Adipocyte (in vitro differentiated cells): ENCODE results near the gene ZBTB1.
A peak's percentile ranks its signal among the peaks of the same experiment; 100 is the strongest.

ENCODE experiments used
- DNase-seq: peaks from one replicate; pipeline ENCODE4 v3.0.0-alpha.2; 2015; ENCODE audit warnings: low read depth
- H3K27me3 ChIP-seq: replicated peaks from 2 replicates; pipeline ENCODE4 v1.7.0; 2013; ENCODE audit warnings: mild to moderate bottlenecking, low read length, moderate library complexity; ENCODE audit not compliant: control insufficient read depth, insufficient read depth
- H3K36me3 ChIP-seq: 2 replicates; pipeline ENCODE4 v1.7.0; 2013; ENCODE audit warnings: low read length, mild to moderate bottlenecking, moderate library complexity; ENCODE audit not compliant: control insufficient read depth, insufficient read depth, severe bottlenecking
- H3K4me1 ChIP-seq: 2 replicates; pipeline ENCODE4 v1.7.0; 2013; ENCODE audit warnings: mild to moderate bottlenecking, low read length, moderate library complexity; ENCODE audit not compliant: control insufficient read depth, insufficient read depth
- H3K4me3 ChIP-seq: 2 replicates; pipeline ENCODE4 v1.7.0; 2013; ENCODE audit warnings: mild to moderate bottlenecking, low read length, moderate library complexity
- H3K9ac ChIP-seq: 2 replicates; pipeline ENCODE4 v1.7.0; 2013; ENCODE audit warnings: mild to moderate bottlenecking, low read length, moderate library complexity
- H3K9me3 ChIP-seq: 2 replicates; pipeline ENCODE4 v1.7.0; 2013; ENCODE audit warnings: mild to moderate bottlenecking, low read length, moderate library complexity; ENCODE audit not compliant: control insufficient read depth

The ZBTB1 gene

GRCh38 chr14:64500088-64500487 is 4.5 kb upstream of the ZBTB1 start:
- H3K9me3 ChIP-seq = no peaks in the 10 kb centered on the region
- H3K27me3 ChIP-seq = no peaks in the 10 kb centered on the region
- peaks cover 13% of the 10 kb centered on the region for H3K36me3 ChIP-seq
- H3K4me3 ChIP-seq = peak overlapping the region; percentile 46
- peak; percentile 65 for DNase-seq
- peaks cover 34% of the 10 kb centered on the region for H3K4me1 ChIP-seq
- peak overlapping the region; percentile 96 for H3K9ac ChIP-seq

GRCh38 chr14:64501411-64502171 is 3.0 kb upstream of the ZBTB1 start:
- Histone ChIP-seq H3K9me3 (no peaks in the 10 kb centered on the region), H3K4me1 (peaks cover 37% of the 10 kb centered on the region), H3K4me3 (peak overlapping the region; percentile 92), H3K27me3 (no peaks in the 10 kb centered on the region), H3K9ac (peak overlapping the region; percentile 96), H3K36me3 (peaks cover 9% of the 10 kb centered on the region)
- DNase-seq = peak; percentile 65

- Histone ChIP-seq H3K4me3 (peak overlapping the region; percentile 92), H3K9me3 (no peaks in the 10 kb centered on the region), H3K9ac (peak overlapping the region; percentile 96), H3K4me1 (peaks cover 45% of the 10 kb centered on the region), H3K27me3 (no peaks in the 10 kb centered on the region), H3K36me3 (peaks cover 9% of the 10 kb centered on the region)
- DNase-seq = no peak
Observed at GRCh38 chr14:64502456-64502855, 2.1 kb upstream of the ZBTB1 start.

GRCh38 chr14:64502887-64503433 is 1.6 kb upstream of the ZBTB1 start:
- Histone ChIP-seq H3K27me3 (no peaks in the 10 kb centered on the region), H3K36me3 (peaks cover 4% of the 10 kb centered on the region), H3K4me1 (peaks cover 50% of the 10 kb centered on the region), H3K9ac (peak overlapping the region; percentile 96), H3K9me3 (no peaks in the 10 kb centered on the region), H3K4me3 (peak overlapping the region; percentile 92)
- peak; percentile 52 for DNase-seq

GRCh38 chr14:64503434-64504309 is 898 bp upstream of the ZBTB1 start, which contains the start of gene ZBTB25:
TSS of gene ZBTB25 (minus strand) at chr14:64503838. CDS start at chr14:64490533, 13,305 bp downstream.
- H3K4me1 ChIP-seq = peaks cover 57% of the 10 kb centered on the region
- DNase-seq = peak; percentile 98
- peak within 1 kb of the TSS; percentile 92 for H3K4me3 ChIP-seq
- H3K36me3 ChIP-seq = peaks cover 3% of the 10 kb centered on the region
- no peaks in the 10 kb centered on the region for H3K27me3 ChIP-seq
- no peaks in the 10 kb centered on the region for H3K9me3 ChIP-seq
- H3K9ac ChIP-seq = peak within 1 kb of the TSS; percentile 96

- Histone ChIP-seq H3K4me1 (peaks cover 61% of the 10 kb centered on the region), H3K9ac (peak overlapping the region; percentile 96), H3K9me3 (no peaks in the 10 kb centered on the region), H3K36me3 (no peaks in the 10 kb centered on the region), H3K27me3 (no peaks in the 10 kb centered on the region), H3K4me3 (peak overlapping the region; percentile 92)
- DNase-seq = peak; percentile 96
Observed at GRCh38 chr14:64504897-64505794, 576 bp downstream of the ZBTB1 start.

GRCh38 chr14:64506721-64507120 is 2.2 kb downstream of the ZBTB1 start:
- H3K4me1 ChIP-seq = peaks cover 60% of the 10 kb centered on the region
- peaks cover 3% of the 10 kb centered on the region for H3K36me3 ChIP-seq
- H3K9me3 ChIP-seq = no peaks in the 10 kb centered on the region
- H3K9ac ChIP-seq = peak overlapping the region; percentile 96
- no peaks in the 10 kb centered on the region for H3K27me3 ChIP-seq
- peak; percentile 22 for DNase-seq
- peak overlapping the region; percentile 92 for H3K4me3 ChIP-seq

- peaks cover 58% of the 10 kb centered on the region for H3K4me1 ChIP-seq
- peaks cover 4% of the 10 kb centered on the region for H3K36me3 ChIP-seq
- peak overlapping the region; percentile 92 for H3K4me3 ChIP-seq
- peak overlapping the region; percentile 96 for H3K9ac ChIP-seq
- H3K9me3 ChIP-seq = no peaks in the 10 kb centered on the region
- peak; percentile 46 for DNase-seq
- no peaks in the 10 kb centered on the region for H3K27me3 ChIP-seq
Observed at GRCh38 chr14:64507376-64508156, 3.0 kb downstream of the ZBTB1 start.

GRCh38 chr14:64508215-64508776 is 3.7 kb downstream of the ZBTB1 start:
- H3K4me1 ChIP-seq = peaks cover 56% of the 10 kb centered on the region
- DNase-seq = no peak
- peak overlapping the region; percentile 92 for H3K4me3 ChIP-seq

GRCh38 chr14:64509036-64509435 is 4.5 kb downstream of the ZBTB1 start:
- no peaks in the 10 kb centered on the region for H3K9me3 ChIP-seq
- peak overlapping the region; percentile 92 for H3K4me3 ChIP-seq
- no peak for DNase-seq
- no peaks in the 10 kb centered on the region for H3K27me3 ChIP-seq
- H3K36me3 ChIP-seq = peaks cover 6% of the 10 kb centered on the region
- peaks cover 58% of the 10 kb centered on the region for H3K4me1 ChIP-seq
- H3K9ac ChIP-seq = no peak overlapping the region

More at GRCh38 chr14:64508215-64508776, 3.7 kb downstream of the ZBTB1 start:
- Histone ChIP-seq H3K36me3 (peaks cover 4% of the 10 kb centered on the region), H3K9ac (peak overlapping the region; percentile 96), H3K27me3 (no peaks in the 10 kb centered on the region), H3K9me3 (no peaks in the 10 kb centered on the region)
